GM19043 (cell line): ENCODE results near the gene GTF2A1.
A peak's percentile ranks its signal among the peaks of the same experiment; 100 is the strongest.
"Not testable (repeated sequence)": the region's sequence is repeated elsewhere in the genome, so short reads cannot be mapped to it uniquely, and the experiment has no call there.

Experiments
- ATAC-seq: cut with Tn5 transposase; IDR thresholded peaks from one replicate; pipeline ENCODE4 v1.9.1; 2021; ENCODE audit warnings: low read depth; ENCODE audit not compliant: unreplicated experiment

Gene GTF2A1

GRCh38 chr14:81220830-81221578, at the start of gene GTF2A1:
Gene GTF2A1, minus strand, starts transcription at chr14:81220959. Its CDS starts 441 bp downstream, at chr14:81220518.
- peak; percentile 64 for ATAC-seq

GRCh38 chr14:81269979-81270375, 49.2 kb upstream of the GTF2A1 start:
- ATAC-seq: no peak

- peak; percentile 86 for ATAC-seq
These were observed 48.6 kb upstream of the GTF2A1 start for GRCh38 chr14:81269100-81269978.

DNA sequence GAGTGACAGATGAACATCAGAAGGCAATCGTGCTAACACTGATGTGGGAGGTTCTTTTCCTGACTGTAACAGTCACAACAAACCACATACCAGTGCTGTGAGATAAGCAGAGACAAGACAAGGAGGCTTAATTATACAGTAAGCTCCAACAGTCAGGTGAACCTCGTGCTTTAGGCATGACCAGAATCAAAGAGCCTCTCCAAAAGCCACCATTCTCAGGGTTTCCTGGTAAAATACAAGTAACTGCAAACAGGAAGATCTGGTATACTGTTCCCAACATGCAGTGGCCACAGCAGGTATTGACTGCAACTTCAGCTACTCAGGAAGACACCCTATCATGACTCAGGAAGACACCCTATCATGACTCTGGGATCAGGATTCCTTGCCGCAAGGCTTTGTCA, 47.3 kb upstream of the GTF2A1 start:
- ATAC-seq: no peak

- no peak for ATAC-seq
These were observed 44.9 kb upstream of the GTF2A1 start for GRCh38 chr14:81265636-81266169.

- no peak for ATAC-seq
These were observed 43.9 kb upstream of the GTF2A1 start for GRCh38 chr14:81264671-81265070.

DNA sequence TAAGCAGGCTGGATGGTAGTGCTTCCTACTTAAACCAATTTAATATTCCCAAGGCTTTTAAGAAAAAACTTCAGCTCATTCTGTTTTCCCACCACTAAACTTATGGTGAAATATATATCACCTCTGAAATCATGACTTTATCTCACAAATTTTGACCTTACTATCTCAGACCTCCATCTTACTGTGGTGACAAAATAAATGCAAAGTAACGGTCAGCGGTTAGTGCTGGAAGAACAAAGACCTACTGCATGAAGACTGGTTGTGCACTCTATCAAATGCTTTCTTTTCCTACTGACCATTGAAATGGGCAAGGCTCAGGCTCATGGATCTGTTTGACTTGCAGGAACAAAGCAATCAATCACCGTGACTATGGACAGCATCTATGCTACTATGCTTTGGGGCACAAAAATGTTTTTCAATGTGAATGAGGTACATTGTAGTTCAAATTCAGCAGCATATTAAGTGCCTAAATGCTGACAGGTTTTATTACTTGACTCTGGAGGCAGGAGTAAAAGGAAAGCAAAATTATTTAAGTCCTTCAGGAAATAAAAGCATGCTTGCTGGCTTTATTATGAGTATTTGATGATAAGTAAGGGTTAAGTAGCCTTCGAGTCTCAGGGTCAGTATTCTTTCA, 43.1 kb upstream of the GTF2A1 start:
- no peak for ATAC-seq

GRCh38 chr14:81261176-81261575, 40.4 kb upstream of the GTF2A1 start:
- ATAC-seq: no peak

- no peak for ATAC-seq
These were observed 40.0 kb upstream of the GTF2A1 start for GRCh38 chr14:81260732-81261131.

DNA sequence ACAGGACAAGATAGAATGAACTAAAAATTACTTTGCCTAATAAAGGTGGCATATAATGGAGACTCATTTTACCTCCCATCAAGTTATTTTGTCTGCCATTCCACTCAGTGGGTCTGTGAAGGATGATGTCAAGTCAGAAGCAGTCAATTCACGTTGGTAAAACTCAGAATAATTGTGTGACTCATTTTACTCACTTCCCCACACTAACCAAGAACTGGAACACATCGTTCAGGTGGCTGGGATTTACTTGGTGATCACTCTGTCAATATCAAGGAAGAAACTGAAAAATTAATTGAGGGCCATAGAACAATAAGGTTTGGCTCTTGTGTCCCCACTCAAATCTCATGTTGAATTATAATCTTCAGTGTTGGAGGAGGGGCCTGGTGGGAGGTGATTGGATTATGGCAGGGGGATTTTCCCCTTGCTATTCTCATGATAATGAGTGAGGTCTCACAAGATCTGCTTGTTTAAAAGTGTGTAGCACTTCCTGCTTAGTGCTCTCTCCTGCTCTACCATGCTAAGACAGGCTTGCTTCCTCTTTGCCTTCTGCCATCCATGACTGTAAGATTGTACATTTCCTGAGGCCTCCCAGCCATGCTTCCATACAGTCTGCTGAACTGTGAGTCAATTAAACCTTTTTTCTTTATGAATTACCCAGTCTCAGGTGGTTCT, 35.7 kb upstream of the GTF2A1 start:
- ATAC-seq: peak; percentile 79

GRCh38 chr14:81252278-81252677, 31.5 kb upstream of the GTF2A1 start:
- ATAC-seq: no peak

DNA sequence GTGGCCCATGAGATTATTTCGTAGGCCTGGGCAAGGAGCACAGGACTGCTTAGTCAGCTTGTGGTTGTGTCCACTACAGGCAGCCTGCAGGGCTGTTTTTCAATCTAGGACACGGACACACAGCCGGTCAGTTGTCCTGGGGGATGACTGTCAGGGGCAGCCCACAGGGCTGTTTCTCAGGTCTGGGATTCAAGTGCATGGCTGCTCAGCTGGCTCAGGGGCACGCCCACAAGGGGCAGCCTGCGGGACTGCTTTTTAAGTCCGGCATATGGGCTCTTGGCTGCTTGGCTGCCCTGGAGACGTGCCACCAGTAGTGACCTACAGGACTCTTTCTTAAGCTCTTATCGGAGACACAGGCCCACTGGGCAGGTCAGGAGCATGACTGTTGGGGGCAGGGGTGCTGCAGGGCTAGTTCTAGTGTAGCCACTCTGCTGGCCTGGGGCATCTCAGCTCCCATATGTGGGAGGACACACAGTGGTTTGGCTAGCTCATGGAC, 26.6 kb upstream of the GTF2A1 start:
- no peak for ATAC-seq

DNA sequence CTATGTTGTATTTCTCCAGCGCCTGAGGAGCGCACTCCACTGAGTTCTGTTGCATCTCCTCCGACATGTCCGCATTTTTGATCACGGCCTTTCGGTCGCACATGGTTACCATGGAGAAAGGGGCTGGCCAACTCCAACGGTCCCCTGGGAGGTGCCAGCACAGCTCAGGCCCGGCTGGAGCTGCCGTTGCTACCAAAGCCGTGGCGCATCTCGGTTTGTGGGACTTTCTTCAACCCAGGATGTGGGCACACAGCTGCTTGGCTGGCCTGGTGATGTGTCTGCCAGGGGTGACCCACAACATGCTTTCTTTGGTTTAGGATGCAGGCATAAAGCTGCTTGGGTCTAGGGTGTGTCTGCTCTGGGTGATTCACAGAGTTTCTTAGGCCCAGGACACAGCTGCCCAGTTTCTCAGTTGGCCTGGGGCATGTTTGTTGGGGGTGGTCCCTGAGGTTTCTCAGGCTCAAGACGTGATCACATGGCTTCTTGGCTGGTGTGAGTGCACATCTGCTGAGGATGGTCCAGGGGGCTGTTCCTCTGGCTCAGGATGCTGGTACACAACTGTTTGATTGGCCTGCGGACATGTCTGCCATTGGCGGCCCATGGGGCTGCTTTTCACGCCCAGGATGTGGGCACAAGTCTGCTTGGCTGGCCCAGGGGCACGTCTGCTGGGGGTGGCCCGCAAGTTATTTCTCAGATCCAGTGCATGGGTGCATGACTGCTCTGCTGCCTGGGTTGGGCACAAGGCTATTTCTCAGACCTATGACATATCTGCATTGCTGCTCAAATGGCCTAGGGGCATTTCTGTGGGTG, 25.9 kb upstream of the GTF2A1 start:
- no peak for ATAC-seq

DNA sequence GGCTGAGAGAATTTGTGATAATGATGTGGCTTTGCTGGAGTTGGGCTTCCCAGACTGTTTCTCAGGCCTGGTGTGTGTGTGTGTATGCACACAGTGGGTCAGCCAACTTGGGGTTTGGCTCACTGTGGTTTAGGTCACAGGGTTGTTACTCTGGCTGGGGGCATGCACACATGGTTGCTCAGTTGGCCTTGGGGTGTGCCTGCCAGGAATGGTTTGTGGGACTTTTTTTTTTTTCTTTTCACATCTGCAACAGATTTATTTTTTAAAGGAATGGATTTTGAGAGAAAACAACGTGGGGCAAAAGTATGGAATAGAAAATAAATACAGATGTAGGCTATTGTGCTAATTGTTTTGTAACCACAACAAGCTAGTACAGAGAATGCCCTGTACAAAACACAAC, 25.0 kb upstream of the GTF2A1 start:
- no peak for ATAC-seq

GRCh38 chr14:81244431-81244830, 23.7 kb upstream of the GTF2A1 start:
- ATAC-seq: not testable (repeated sequence)

DNA sequence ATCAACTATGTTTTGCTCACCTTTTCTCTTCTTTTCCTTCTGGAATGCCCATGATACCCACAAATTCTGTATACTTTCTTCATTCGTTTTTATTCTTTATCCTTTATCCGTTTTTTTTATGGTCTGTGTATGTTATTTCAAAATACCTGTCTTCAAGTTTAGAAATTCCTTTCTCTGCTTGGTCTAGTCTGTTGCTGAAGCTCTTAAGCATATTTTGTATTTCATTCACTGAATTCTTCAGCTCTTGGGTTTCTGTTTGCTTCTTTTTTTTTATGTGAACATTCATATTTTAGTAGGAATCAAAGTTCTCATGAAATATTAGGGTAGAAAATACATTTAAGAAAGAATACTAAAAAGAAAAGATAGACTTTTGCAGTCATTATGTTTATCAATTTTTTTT, 22.7 kb upstream of the GTF2A1 start:
- no peak for ATAC-seq

DNA sequence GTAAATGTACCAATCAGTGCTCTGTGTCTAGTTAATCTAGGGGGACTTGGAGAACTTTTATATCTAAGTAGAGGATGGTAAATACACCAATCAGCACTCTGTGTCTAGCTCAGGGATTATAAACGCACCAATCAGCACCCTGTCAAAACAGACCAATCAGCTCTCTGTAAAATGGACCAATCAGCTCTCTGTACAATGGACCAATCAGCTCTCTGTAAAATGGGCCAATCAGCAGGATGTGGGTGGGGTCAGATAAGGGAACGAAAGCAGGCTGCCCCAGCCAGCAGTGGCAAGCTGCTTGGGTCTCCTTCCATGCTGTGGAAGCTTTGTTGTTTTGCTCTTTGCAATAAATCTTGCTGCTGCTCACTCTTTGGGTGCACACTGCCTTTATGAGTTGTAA, 16.1 kb upstream of the GTF2A1 start:
- not testable (repeated sequence) for ATAC-seq

DNA sequence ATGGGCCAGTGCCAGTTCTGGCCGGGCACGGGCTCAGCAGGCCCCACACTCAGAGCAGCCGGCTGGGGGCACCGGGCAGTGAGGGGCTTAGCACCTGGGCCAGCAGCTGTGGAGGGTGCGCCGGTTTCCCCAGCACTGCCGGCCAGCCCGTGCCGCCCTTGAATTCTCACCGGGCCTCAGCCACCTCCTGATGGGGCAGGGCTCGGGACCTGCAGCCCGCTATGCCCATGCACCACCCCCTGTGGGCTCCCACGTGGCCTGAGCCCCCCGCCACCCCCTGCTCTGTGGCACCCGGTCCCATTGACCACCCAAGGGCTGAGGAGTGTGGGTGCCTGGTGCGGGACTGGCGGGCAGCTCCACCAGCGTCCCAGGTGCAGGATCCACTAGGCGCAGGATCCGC, 15.4 kb upstream of the GTF2A1 start:
- ATAC-seq: no peak

- ATAC-seq: no peak
These were observed 14.3 kb upstream of the GTF2A1 start for GRCh38 chr14:81235096-81235495.
